Adipocyte (in vitro differentiated cells): ENCODE measurements around the gene CFAP299.
"Not testable (repeated sequence)": the region's sequence is repeated elsewhere in the genome, so short reads cannot be mapped to it uniquely, and the experiment has no call there.

ENCODE experiments used
- DNase-seq: peaks from one replicate; pipeline ENCODE4 v3.0.0-alpha.2; 2015; ENCODE audit warnings: low read depth
- H3K27me3 ChIP-seq: replicated peaks from 2 replicates; pipeline ENCODE4 v1.7.0; 2013; ENCODE audit warnings: mild to moderate bottlenecking, low read length, moderate library complexity; ENCODE audit not compliant: control insufficient read depth, insufficient read depth
- H3K36me3 ChIP-seq: 2 replicates; pipeline ENCODE4 v1.7.0; 2013; ENCODE audit warnings: low read length, mild to moderate bottlenecking, moderate library complexity; ENCODE audit not compliant: control insufficient read depth, insufficient read depth, severe bottlenecking
- H3K4me1 ChIP-seq: 2 replicates; pipeline ENCODE4 v1.7.0; 2013; ENCODE audit warnings: mild to moderate bottlenecking, low read length, moderate library complexity; ENCODE audit not compliant: control insufficient read depth, insufficient read depth
- H3K4me3 ChIP-seq: 2 replicates; pipeline ENCODE4 v1.7.0; 2013; ENCODE audit warnings: mild to moderate bottlenecking, low read length, moderate library complexity
- H3K9ac ChIP-seq: 2 replicates; pipeline ENCODE4 v1.7.0; 2013; ENCODE audit warnings: mild to moderate bottlenecking, low read length, moderate library complexity
- H3K9me3 ChIP-seq: 2 replicates; pipeline ENCODE4 v1.7.0; 2013; ENCODE audit warnings: mild to moderate bottlenecking, low read length, moderate library complexity; ENCODE audit not compliant: control insufficient read depth

Gene CFAP299

DNA sequence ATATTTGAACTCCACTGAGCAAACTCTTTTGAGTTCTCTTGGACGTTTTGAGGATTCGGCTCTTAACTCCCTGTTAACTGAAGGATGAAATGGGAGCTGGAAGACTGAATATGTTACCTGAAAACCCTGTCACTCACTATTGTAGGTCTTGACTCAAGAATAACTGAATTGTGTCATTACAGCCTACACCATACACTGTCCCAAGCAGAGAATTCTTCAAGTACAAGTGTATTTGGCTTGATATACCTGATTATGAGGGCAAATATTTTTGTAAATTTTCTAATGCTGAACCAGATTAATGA, 276.1 kb downstream of the CFAP299 start:
- H3K9me3 ChIP-seq, result no peaks in the 10 kb centered on the region
- no peak for DNase-seq
- no peak overlapping the region for H3K4me3 ChIP-seq
- peaks cover 11% of the 10 kb centered on the region for H3K4me1 ChIP-seq
- peaks cover 7% of the 10 kb centered on the region for H3K27me3 ChIP-seq
- H3K9ac ChIP-seq, result no peak overlapping the region
- no peaks in the 10 kb centered on the region for H3K36me3 ChIP-seq

DNA sequence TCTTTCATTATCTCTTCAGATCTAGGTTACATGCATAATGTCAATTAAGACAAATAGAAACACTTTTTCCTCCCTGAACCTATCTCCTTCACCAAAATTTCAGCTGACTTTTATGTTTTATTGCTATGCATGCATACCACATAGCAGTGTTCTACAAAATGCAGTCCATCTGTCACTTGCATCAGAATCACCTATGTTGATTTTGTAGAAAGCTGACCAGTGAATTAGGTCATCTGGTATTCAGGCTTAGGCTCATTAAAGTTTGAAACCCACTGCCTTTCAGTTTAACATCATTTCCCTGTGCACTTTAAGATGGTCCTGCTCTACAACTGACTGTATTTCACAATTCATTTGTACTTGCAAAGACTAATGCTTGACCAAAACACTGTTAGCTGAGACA, 277.9 kb downstream of the CFAP299 start:
- no peak overlapping the region for H3K9ac ChIP-seq
- no peaks in the 10 kb centered on the region for H3K9me3 ChIP-seq
- no peaks in the 10 kb centered on the region for H3K36me3 ChIP-seq
- peaks cover 8% of the 10 kb centered on the region for H3K4me1 ChIP-seq
- no peak overlapping the region for H3K4me3 ChIP-seq
- H3K27me3 ChIP-seq, result peaks cover 3% of the 10 kb centered on the region
- DNase-seq, result no peak

GRCh38 chr4:80614319-80614718, 278.8 kb downstream of the CFAP299 start:
- Histone ChIP-seq H3K9me3 (no peaks in the 10 kb centered on the region), H3K9ac (no peak overlapping the region)
- DNase-seq, result no peak

DNA sequence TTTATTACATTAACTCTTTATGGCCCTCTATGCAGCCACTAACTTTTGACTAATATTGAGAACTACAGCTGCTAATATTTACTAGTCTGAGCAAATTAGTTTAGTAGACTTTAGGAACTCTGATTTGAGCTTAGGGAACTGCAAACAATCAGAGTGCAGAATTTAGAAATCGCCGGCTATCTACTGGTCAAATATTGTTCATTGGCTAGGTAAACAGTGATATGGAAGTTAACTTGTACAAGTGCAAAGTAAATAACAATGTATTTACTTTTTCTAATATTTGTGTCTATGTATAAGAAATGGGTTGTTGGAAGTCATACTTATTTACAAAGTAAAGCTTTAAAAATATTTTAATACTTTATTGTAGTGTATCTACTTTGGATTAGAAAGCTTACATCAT, 279.6 kb downstream of the CFAP299 start:
- H3K27me3 ChIP-seq, result peaks cover 3% of the 10 kb centered on the region
- no peak overlapping the region for H3K9ac ChIP-seq
- no peaks in the 10 kb centered on the region for H3K36me3 ChIP-seq
- no peak overlapping the region for H3K4me3 ChIP-seq
- no peaks in the 10 kb centered on the region for H3K9me3 ChIP-seq
- H3K4me1 ChIP-seq, result no peaks in the 10 kb centered on the region
- DNase-seq, result no peak

More at GRCh38 chr4:80614319-80614718, 278.8 kb downstream of the CFAP299 start:
- no peaks in the 10 kb centered on the region for H3K4me1 ChIP-seq
- no peak overlapping the region for H3K4me3 ChIP-seq
- peaks cover 3% of the 10 kb centered on the region for H3K27me3 ChIP-seq
- no peaks in the 10 kb centered on the region for H3K36me3 ChIP-seq

DNA sequence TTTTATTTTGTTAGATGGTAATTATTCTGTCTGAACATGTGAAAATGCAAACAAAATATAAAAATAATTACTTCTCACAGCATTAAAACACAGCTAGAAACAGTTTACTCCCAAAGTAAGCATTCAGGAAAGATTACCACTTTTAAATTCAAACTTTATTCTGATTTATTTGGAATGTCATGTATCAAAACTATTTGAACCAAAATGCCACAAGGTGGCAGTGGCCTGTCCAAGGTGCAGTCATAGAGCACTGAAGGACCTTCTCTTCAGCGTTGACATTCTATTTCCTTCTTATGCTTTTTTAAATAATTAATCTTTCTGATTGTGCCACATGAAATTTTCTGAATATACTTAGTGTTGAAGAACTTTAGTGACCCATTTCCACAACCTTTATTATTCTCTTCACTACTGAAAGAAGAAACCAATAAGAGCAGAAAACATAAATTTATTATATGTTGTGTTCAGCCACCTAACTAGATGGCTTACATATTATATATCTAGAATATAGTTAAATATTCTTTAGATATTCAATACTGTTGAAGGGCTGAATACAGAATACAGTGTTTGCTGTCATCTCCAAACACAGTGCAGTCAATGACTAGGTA, 283.6 kb downstream of the CFAP299 start:
- H3K4me1 ChIP-seq, result no peaks in the 10 kb centered on the region
- peaks cover 8% of the 10 kb centered on the region for H3K9me3 ChIP-seq
- no peak overlapping the region for H3K9ac ChIP-seq
- H3K4me3 ChIP-seq, result no peak overlapping the region
- H3K36me3 ChIP-seq, result no peaks in the 10 kb centered on the region
- no peaks in the 10 kb centered on the region for H3K27me3 ChIP-seq
- DNase-seq, result peak; percentile 26

DNA sequence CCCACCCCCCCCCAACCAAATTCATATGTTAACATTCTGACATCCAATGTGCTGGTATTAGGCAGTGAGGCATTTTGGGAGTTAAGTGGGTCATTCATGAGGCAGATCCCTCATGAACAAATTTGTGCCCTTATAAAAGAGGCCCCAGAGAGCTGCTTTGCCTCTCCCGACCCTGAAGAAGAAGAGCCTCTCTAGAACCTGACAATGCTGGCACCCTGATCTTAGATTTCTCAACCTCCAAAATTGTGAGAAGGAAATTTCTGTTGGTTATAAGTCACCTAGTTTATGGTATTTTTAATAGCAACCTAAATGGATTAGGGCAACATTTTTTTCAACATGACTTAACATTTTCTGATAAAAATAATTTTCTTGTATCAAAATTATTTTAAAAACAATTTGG, 296.3 kb downstream of the CFAP299 start:
- DNase-seq, result no peak
- H3K9ac ChIP-seq, result no peak overlapping the region
- peaks cover 11% of the 10 kb centered on the region for H3K9me3 ChIP-seq
- no peaks in the 10 kb centered on the region for H3K27me3 ChIP-seq
- no peaks in the 10 kb centered on the region for H3K4me1 ChIP-seq
- H3K4me3 ChIP-seq, result no peak overlapping the region
- no peaks in the 10 kb centered on the region for H3K36me3 ChIP-seq

DNA sequence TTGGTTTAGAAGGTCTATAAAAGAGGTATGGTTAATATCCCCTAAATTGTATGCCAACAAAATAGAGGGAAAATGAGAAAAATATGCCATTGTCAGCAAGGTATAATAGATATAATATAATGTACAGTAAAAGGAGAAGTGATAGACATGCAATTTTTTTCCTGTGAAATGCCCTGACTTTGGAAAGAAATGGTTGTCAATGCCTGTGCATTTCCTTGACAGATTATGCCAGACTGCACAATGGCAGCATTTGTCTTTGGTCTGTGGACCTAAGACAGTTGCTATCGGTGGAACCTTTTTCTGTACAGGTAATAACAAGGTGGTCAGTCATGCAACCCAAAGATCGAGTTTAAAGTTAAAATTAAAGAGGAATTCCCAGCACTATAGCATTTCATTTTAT, 301.7 kb downstream of the CFAP299 start:
- Histone ChIP-seq H3K4me1 (no peaks in the 10 kb centered on the region), H3K36me3 (no peaks in the 10 kb centered on the region), H3K27me3 (no peaks in the 10 kb centered on the region), H3K4me3 (no peak overlapping the region), H3K9ac (no peak overlapping the region), H3K9me3 (no peaks in the 10 kb centered on the region)
- no peak for DNase-seq

DNA sequence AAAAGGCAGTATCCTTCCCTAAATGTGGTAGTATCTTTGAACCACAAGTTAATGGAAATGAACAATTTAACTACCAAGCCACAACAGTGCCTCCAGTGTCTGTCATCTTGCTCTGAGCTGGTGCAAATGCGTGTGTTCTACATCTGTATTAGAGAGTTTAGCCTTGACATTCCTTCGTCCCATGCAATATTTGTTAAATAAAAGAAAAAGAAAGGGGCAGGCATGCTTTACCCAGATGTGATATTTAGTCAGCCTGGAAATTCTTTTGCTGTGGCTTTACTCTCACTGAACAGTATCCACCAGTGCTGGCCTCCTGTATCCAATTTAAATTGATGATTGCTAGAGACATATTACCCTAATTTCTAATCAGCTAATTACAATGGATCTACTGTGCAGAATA, 310.5 kb downstream of the CFAP299 start:
- Histone ChIP-seq H3K9ac (no peak overlapping the region), H3K36me3 (no peaks in the 10 kb centered on the region), H3K4me3 (no peak overlapping the region), H3K4me1 (no peaks in the 10 kb centered on the region), H3K9me3 (no peaks in the 10 kb centered on the region), H3K27me3 (no peaks in the 10 kb centered on the region)
- peak; percentile 18 for DNase-seq

DNA sequence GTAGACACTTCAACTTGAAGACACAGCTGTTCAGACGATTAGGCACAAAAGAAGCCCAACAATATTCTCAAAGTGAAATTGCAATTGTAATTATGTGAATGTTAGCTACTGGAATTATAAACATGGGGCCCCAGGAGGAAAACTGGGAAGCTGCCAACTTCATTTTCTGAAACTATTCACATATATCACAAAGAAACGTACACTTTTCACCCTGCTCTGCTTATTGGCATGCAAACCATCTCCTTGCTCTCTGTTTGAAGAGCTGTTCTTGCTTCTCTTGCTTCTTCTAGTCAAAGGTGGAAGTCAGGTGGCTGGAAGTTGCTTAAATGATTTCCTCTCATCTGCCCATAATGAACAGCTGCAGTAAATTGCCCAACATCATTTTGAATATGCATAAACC, 320.1 kb downstream of the CFAP299 start:
- DNase-seq, result no peak
- no peaks in the 10 kb centered on the region for H3K4me1 ChIP-seq
- H3K9me3 ChIP-seq, result peaks cover 4% of the 10 kb centered on the region
- H3K27me3 ChIP-seq, result no peaks in the 10 kb centered on the region
- H3K9ac ChIP-seq, result no peak overlapping the region
- no peaks in the 10 kb centered on the region for H3K36me3 ChIP-seq
- H3K4me3 ChIP-seq, result no peak overlapping the region

GRCh38 chr4:80670118-80670517, 334.6 kb downstream of the CFAP299 start:
- not testable (repeated sequence) for H3K36me3 ChIP-seq, H3K9ac ChIP-seq, H3K4me3 ChIP-seq, H3K9me3 ChIP-seq, H3K4me1 ChIP-seq, DNase-seq, H3K27me3 ChIP-seq

DNA sequence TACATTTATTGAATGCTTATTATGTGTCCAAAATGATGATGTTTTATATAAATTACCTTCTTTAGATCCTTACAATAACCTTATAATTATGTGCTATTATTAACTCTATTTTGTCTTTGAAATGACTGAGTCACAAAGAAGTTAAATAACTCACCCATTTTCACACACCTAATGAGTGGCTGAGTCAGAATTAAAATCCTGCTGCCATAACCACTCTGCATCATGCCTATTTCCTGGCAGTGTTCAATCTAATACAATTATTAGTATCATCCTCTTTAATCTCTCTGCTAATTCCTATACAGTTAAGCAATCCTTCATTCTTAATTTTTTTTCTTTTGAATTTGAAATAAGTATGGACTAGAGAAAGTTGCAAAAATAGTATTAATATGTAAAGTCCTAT, 342.9 kb downstream of the CFAP299 start:
- no peaks in the 10 kb centered on the region for H3K9me3 ChIP-seq
- no peak overlapping the region for H3K4me3 ChIP-seq
- DNase-seq, result no peak
- no peaks in the 10 kb centered on the region for H3K4me1 ChIP-seq
- no peaks in the 10 kb centered on the region for H3K27me3 ChIP-seq
- H3K9ac ChIP-seq, result no peak overlapping the region
- no peaks in the 10 kb centered on the region for H3K36me3 ChIP-seq

DNA sequence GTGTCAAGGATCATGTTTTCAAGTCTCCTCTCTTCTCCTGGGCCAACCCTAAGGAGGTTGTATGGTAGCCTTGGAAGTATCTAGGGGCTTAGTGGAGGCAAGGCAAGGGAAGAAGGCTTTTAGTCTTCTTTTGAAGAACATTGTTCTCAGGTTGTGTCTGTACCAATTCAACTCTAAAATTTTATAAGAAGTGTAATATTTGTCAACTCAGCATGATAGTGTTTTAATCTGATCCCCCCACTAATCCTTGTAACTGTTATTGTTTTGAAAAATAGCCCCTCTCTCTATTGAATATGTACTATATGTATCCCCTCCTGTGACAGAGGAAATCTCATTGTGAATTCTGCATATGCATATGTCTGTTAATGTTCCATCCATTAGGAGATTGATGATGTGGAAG, 345.4 kb downstream of the CFAP299 start:
- no peaks in the 10 kb centered on the region for H3K36me3 ChIP-seq
- H3K4me3 ChIP-seq, result no peak overlapping the region
- no peak overlapping the region for H3K9ac ChIP-seq
- H3K27me3 ChIP-seq, result no peaks in the 10 kb centered on the region
- no peak for DNase-seq
- H3K9me3 ChIP-seq, result no peaks in the 10 kb centered on the region
- H3K4me1 ChIP-seq, result no peaks in the 10 kb centered on the region
